HCT116 (cell line): ENCODE results near the gene C19orf44.

Experiments used
- EZH2 ChIP-seq: fragments of 200-600 bp; sonication (generic); IDR thresholded peaks from 2 replicates; pipeline ENCODE4 v1.6.1; 2017; ENCODE audit warnings: antibody characterized with exemption, mixed run types
- EZH2phosphoT487 ChIP-seq: fragments of 200-600 bp; IDR thresholded peaks from 2 replicates; pipeline ENCODE4 v1.6.1; 2018; ENCODE audit warnings: antibody characterized with exemption, borderline replicate concordance
- POLR2A ChIP-seq: IDR thresholded peaks from 2 replicates; pipeline ENCODE4 v1.7.0; 2011; ENCODE audit warnings: borderline replicate concordance; ENCODE audit not compliant: insufficient read depth, insufficient read length; ENCODE audit errors: extremely low read depth
- POLR2AphosphoS5 ChIP-seq: IDR thresholded peaks from 2 replicates; pipeline ENCODE4 v1.6.1; 2011; ENCODE audit warnings: mild to moderate bottlenecking, low read depth, low read length, moderate library complexity
- SIN3A ChIP-seq: IDR thresholded peaks from 2 replicates; pipeline ENCODE4 v1.6.1; 2012; ENCODE audit warnings: low read depth
- SRF ChIP-seq: IDR thresholded peaks from 2 replicates; pipeline ENCODE4 v1.6.1; 2012; ENCODE audit warnings: low read depth
- YY1 ChIP-seq: IDR thresholded peaks from 2 replicates; pipeline ENCODE4 v1.6.1; 2011; ENCODE audit warnings: low read length, low read depth, moderate library complexity, mild to moderate bottlenecking; ENCODE audit not compliant: insufficient replicate concordance; ENCODE audit errors: extremely low read depth
- ZFX ChIP-seq: fragments of 450-650 bp; IDR thresholded peaks from 2 replicates; pipeline ENCODE4 v1.6.1; 2017
- ZNF274 ChIP-seq: fragments of 200-500 bp; sonication (Bioruptor generic); IDR thresholded peaks from 2 replicates; pipeline ENCODE4 v1.6.1; 2014; ENCODE audit warnings: mild to moderate bottlenecking, low read depth, low read length, inconsistent platforms
- TF ChIP-seq, protein P1 (sequence below), 3 experiments: fragments of 200-600 bp in 1 of 3; sonication (generic) in 1 of 3; IDR thresholded peaks in 2 of 3; conservative IDR thresholded peaks in 1 of 3; 2 replicates each; pipeline ENCODE4 v1.5.1; 2012 to 2017; ENCODE audit warnings: low read depth in 2 of 3, low read length in 2 of 3, antibody characterized with exemption in 1 of 3, borderline replicate concordance in 1 of 3, control low read depth in 1 of 3, mild to moderate bottlenecking in 1 of 3, mixed read lengths in 1 of 3, mixed run types in 1 of 3, moderate library complexity in 1 of 3; ENCODE audit not compliant: insufficient read depth in 1 of 3
- TF ChIP-seq, protein P2 (sequence below): IDR thresholded peaks from 2 replicates; pipeline ENCODE4 v1.6.1; 2012
- TF ChIP-seq, protein P3 (sequence below): IDR thresholded peaks from 2 replicates; pipeline ENCODE4 v1.6.1; 2012; ENCODE audit warnings: low read depth
- TF ChIP-seq, protein P4 (sequence below): IDR thresholded peaks from 2 replicates; pipeline ENCODE4 v1.6.1; 2012

DNA sequence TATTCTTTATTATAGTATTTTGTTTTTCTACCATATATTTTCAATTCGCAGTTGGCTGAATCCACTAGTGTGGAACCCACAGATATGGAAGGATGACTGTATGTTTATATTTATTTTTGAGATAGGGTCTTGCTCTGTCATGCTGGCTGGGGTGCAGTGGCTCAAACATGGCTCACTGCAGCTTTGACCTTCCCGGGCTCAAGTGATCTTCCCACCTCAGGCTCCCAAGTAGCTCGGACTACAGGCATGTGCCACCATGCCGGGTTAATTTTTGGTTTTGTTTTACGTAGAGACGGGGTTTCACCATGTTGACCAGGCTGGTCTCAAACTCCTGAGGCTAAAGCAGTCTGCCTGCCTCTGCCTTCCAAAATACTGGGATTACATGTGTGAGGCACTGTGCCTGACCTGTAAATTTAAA lies 66.4 kb downstream of the C19orf44 start:
- TF ChIP-seq, protein P1, sequence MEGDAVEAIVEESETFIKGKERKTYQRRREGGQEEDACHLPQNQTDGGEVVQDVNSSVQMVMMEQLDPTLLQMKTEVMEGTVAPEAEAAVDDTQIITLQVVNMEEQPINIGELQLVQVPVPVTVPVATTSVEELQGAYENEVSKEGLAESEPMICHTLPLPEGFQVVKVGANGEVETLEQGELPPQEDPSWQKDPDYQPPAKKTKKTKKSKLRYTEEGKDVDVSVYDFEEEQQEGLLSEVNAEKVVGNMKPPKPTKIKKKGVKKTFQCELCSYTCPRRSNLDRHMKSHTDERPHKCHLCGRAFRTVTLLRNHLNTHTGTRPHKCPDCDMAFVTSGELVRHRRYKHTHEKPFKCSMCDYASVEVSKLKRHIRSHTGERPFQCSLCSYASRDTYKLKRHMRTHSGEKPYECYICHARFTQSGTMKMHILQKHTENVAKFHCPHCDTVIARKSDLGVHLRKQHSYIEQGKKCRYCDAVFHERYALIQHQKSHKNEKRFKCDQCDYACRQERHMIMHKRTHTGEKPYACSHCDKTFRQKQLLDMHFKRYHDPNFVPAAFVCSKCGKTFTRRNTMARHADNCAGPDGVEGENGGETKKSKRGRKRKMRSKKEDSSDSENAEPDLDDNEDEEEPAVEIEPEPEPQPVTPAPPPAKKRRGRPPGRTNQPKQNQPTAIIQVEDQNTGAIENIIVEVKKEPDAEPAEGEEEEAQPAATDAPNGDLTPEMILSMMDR (IDR thresholded peaks at IDR 0.05 in 2 of 3, conservative IDR thresholded peaks at IDR 0.05 in 1 of 3; ENCODE audit: borderline replicate concordance in 1 of 3, insufficient read depth in 1 of 3, low read depth in 2 of 3, low read length in 2 of 3), result no peak
- TF ChIP-seq POLR2AphosphoS5 (no peak), POLR2A (no peak), YY1 (no peak), EZH2 (no peak), EZH2phosphoT487 (no peak), ZNF274 (no peak), SIN3A (no peak), ZFX (no peak), SRF (no peak)
- TF ChIP-seq, protein P2, sequence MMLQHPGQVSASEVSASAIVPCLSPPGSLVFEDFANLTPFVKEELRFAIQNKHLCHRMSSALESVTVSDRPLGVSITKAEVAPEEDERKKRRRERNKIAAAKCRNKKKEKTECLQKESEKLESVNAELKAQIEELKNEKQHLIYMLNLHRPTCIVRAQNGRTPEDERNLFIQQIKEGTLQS, result no peak
- TF ChIP-seq, protein P3, sequence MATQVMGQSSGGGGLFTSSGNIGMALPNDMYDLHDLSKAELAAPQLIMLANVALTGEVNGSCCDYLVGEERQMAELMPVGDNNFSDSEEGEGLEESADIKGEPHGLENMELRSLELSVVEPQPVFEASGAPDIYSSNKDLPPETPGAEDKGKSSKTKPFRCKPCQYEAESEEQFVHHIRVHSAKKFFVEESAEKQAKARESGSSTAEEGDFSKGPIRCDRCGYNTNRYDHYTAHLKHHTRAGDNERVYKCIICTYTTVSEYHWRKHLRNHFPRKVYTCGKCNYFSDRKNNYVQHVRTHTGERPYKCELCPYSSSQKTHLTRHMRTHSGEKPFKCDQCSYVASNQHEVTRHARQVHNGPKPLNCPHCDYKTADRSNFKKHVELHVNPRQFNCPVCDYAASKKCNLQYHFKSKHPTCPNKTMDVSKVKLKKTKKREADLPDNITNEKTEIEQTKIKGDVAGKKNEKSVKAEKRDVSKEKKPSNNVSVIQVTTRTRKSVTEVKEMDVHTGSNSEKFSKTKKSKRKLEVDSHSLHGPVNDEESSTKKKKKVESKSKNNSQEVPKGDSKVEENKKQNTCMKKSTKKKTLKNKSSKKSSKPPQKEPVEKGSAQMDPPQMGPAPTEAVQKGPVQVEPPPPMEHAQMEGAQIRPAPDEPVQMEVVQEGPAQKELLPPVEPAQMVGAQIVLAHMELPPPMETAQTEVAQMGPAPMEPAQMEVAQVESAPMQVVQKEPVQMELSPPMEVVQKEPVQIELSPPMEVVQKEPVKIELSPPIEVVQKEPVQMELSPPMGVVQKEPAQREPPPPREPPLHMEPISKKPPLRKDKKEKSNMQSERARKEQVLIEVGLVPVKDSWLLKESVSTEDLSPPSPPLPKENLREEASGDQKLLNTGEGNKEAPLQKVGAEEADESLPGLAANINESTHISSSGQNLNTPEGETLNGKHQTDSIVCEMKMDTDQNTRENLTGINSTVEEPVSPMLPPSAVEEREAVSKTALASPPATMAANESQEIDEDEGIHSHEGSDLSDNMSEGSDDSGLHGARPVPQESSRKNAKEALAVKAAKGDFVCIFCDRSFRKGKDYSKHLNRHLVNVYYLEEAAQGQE, result no peak
- TF ChIP-seq, protein P4, sequence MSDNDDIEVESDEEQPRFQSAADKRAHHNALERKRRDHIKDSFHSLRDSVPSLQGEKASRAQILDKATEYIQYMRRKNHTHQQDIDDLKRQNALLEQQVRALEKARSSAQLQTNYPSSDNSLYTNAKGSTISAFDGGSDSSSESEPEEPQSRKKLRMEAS, result no peak
